HepG2 (cell line): ENCODE data around the gene TMEM184B. TPM values are rescaled to one million over a fixed set of nuclear protein-coding genes. Genes with fewer than 3 reads are reported as not detected.

ENCODE experiments used
- BCLAF1 ChIP-seq: fragments of 450-650 bp; IDR thresholded peaks from 2 replicates; pipeline ENCODE4 v1.6.1; 2017; ENCODE audit warnings: mild to moderate bottlenecking
- ETV5 ChIP-seq: IDR thresholded peaks from 2 replicates; pipeline ENCODE4 v1.6.1; 2018; ENCODE audit warnings: missing biosample characterization, missing genetic modification reagents, inconsistent platforms, borderline replicate concordance
- GPBP1L1 ChIP-seq: sonication (generic); formaldehyde crosslinking; IDR thresholded peaks from 2 replicates; pipeline ENCODE4 v1.5.0; 2020; ENCODE audit warnings: mild to moderate bottlenecking, missing genetic modification reagents
- HCFC1 ChIP-seq: fragments of 150-350 bp; IDR thresholded peaks from 2 replicates; pipeline ENCODE4 v1.6.1; 2014; ENCODE audit warnings: low read depth, low read length
- HMG20B ChIP-seq: conservative IDR thresholded peaks from 2 replicates; pipeline ENCODE4 v1.6.1; 2016; ENCODE audit warnings: missing genetic modification reagents, missing compliant biosample characterization
- HNF1B ChIP-seq: sonication (generic); formaldehyde crosslinking; IDR thresholded peaks from 2 replicates; pipeline ENCODE4 v1.5.1; 2020; ENCODE audit warnings: mild to moderate bottlenecking, moderate library complexity, missing genetic modification reagents
- JUNB ChIP-seq: sonication (generic); formaldehyde crosslinking; IDR thresholded peaks from 2 replicates; pipeline ENCODE4 v1.8.0; 2022; ENCODE audit warnings: missing genetic modification reagents, mild to moderate bottlenecking, borderline replicate concordance
- MAFG ChIP-seq: sonication (generic); formaldehyde crosslinking; IDR thresholded peaks from 2 replicates; pipeline ENCODE4 v1.5.1; 2020; ENCODE audit warnings: mild to moderate bottlenecking, missing genetic modification reagents
- NFIB ChIP-seq: sonication (generic); formaldehyde crosslinking; IDR thresholded peaks from 2 replicates; pipeline ENCODE4 v1.9.0; 2021; ENCODE audit warnings: missing genetic modification reagents, mild to moderate bottlenecking, borderline replicate concordance
- POLR2A ChIP-seq, 2 experiments: IDR thresholded peaks; 2 replicates each; pipeline ENCODE4 v1.6.1; 2011; ENCODE audit warnings: low read depth in 2 of 2, low read length in 2 of 2, mild to moderate bottlenecking in 1 of 2, moderate library complexity in 1 of 2; ENCODE audit not compliant: insufficient read depth in 1 of 2
- PRDM10 ChIP-seq: sonication (generic); formaldehyde crosslinking; IDR thresholded peaks from 2 replicates; pipeline ENCODE4 v1.4.0; 2020; ENCODE audit warnings: low read depth, missing genetic modification reagents
- RBAK ChIP-seq: sonication (generic); formaldehyde crosslinking; IDR thresholded peaks from 2 replicates; pipeline ENCODE4 v1.5.1; 2020; ENCODE audit warnings: mild to moderate bottlenecking, missing genetic modification reagents
- SIN3A ChIP-seq: IDR thresholded peaks from 2 replicates; pipeline ENCODE4 v1.6.1; 2011; ENCODE audit warnings: low read depth, mild to moderate bottlenecking, control low read depth, low read length, borderline replicate concordance
- ZBTB39 ChIP-seq: sonication (generic); formaldehyde crosslinking; IDR thresholded peaks from 2 replicates; pipeline ENCODE4 v1.5.0; 2020; ENCODE audit warnings: missing genetic modification reagents
- ZFP62 ChIP-seq: sonication (generic); formaldehyde crosslinking; IDR thresholded peaks from 2 replicates; pipeline ENCODE4 v1.4.0; 2020; ENCODE audit warnings: missing genetic modification reagents
- ZNF138 ChIP-seq: sonication (generic); formaldehyde crosslinking; IDR thresholded peaks from 2 replicates; pipeline ENCODE4 v1.5.0; 2020; ENCODE audit warnings: mild to moderate bottlenecking, low read depth, missing genetic modification reagents
- ZNF354B ChIP-seq: sonication (generic); formaldehyde crosslinking; IDR thresholded peaks from 2 replicates; pipeline ENCODE4 v1.8.0; 2022; ENCODE audit warnings: mild to moderate bottlenecking, missing genetic modification reagents
- ZSCAN9 ChIP-seq: IDR thresholded peaks from 2 replicates; pipeline ENCODE4 v1.6.1; 2016; ENCODE audit warnings: borderline replicate concordance
- polyA plus RNA-seq, 8 experiments: library from polyadenylated mRNA; depleted of rRNA in 3 of 8; stranded (reverse) in 7 of 8; unstranded in 1 of 8; fragments of >200 nt; fragmentation: Illumina TruSeq in 4 of 8; extraction: Trizol in 4 of 8; gene quantifications; 2 replicates each; pipeline versions ENCODE4 v1.2.1 to v1.2.3, GENCODE V29; 2011 to 2016; ENCODE audit warnings: low read depth in 4 of 8, missing spikeins in 1 of 8, mixed read lengths in 1 of 8; ENCODE audit not compliant: insufficient read depth in 1 of 8
- total RNA-seq, 5 experiments: library from RNA; depleted of rRNA; stranded (reverse); fragments of >200 nt; fragmentation: Illumina TruSeq; extraction: Trizol; gene quantifications; 2 replicates each; pipeline ENCODE4 v1.2.3, GENCODE V29; 2016; ENCODE audit warnings: low read depth in 1 of 5

TMEM184B gene
- total and polyA plus RNA-seq, 2 of the 13 experiments (the other 11 are each of a cell fraction or from before 2014, with no cell fraction given) = 15.9 to 16.0 TPM

- TF ChIP-seq BCLAF1 = no peak
- no peak for TF ChIP-seq MAFG (CRISPR knock-in tag)
- peak in 1 of 2 experiments; percentile 71; a peak in 2 of 4 replicates for TF ChIP-seq POLR2A (IDR thresholded peaks at IDR 0.05; ENCODE audit: insufficient read depth in 1 of 2, low read depth in 2 of 2, low read length in 2 of 2)
- TF ChIP-seq NFIB (CRISPR knock-in tag) = no peak
- TF ChIP-seq ZNF354B (CRISPR knock-in tag) = no peak
- no peak for TF ChIP-seq ETV5 (CRISPR knock-in tag)
- TF ChIP-seq ZNF138 (CRISPR knock-in tag) = 0 out of 2 replicates have a peak, but pooled peaks have one; percentile 28
- TF ChIP-seq PRDM10 (CRISPR knock-in tag) = no peak
- TF ChIP-seq ZFP62 = no peak
- TF ChIP-seq HCFC1 = no peak
- no peak for TF ChIP-seq GPBP1L1
- TF ChIP-seq HMG20B = no peak
- TF ChIP-seq HNF1B (CRISPR knock-in tag) = no peak; the same call in 1 of the 2 replicates
- no peak for TF ChIP-seq JUNB
- TF ChIP-seq ZBTB39 = no peak
- TF ChIP-seq RBAK (CRISPR knock-in tag) = no peak
- no peak for TF ChIP-seq ZSCAN9 (CRISPR knock-in tag)
- peak; percentile 33; the same call in 1 of the 2 replicates for TF ChIP-seq SIN3A
Measured at GRCh38 chr22:38272373-38273134, at the start of gene TMEM184B (continued).
